SK-N-MC (cell line): ENCODE measurements around the gene PSMF1.

Source experiments
- EZH2 ChIP-seq: fragments of 200-600 bp; sonication (generic); IDR thresholded peaks from one replicate; pipeline ENCODE4 v1.6.1; 2017; ENCODE audit warnings: antibody characterized with exemption
- POLR2AphosphoS5 ChIP-seq: IDR thresholded peaks from 2 replicates; pipeline ENCODE4 v1.6.1; 2012; ENCODE audit warnings: mild to moderate bottlenecking, low read depth, low read length, borderline replicate concordance

DNA sequence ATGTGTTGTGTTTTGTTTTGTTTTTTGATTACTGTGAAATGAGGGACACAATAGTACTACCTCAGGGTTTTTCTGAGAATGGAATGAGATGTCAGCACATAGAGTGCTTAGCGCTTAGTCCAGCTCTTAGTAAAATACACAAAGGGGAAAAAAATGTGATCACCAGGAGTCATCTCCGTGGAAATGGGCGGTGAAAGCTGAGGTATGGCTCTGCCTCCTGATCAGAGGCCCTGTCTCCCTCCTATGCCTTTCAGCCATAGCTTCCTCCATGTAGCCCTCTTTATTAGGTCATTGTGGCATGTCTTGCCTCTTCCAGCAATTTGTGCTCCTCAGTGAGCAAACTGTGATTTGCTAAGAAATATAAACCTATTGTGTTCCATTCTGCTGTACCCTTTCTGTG is 13.0 kb downstream of the PSMF1 start:
- TF ChIP-seq POLR2AphosphoS5: no peak
- no peak for TF ChIP-seq EZH2
